ENCODE results near the gene LITAF. TPM values are rescaled to one million over a fixed set of nuclear protein-coding genes. Genes with fewer than 3 reads are reported as not detected.
A peak's percentile ranks its signal among the peaks of the same experiment; 100 is the strongest.
"Not testable (repeated sequence)": the region's sequence is repeated elsewhere in the genome, so short reads cannot be mapped to it uniquely, and the experiment has no call there.

Gene LITAF
- total RNA-seq, 2 donors from 2014 or later = 144 to 211 TPM

DNA sequence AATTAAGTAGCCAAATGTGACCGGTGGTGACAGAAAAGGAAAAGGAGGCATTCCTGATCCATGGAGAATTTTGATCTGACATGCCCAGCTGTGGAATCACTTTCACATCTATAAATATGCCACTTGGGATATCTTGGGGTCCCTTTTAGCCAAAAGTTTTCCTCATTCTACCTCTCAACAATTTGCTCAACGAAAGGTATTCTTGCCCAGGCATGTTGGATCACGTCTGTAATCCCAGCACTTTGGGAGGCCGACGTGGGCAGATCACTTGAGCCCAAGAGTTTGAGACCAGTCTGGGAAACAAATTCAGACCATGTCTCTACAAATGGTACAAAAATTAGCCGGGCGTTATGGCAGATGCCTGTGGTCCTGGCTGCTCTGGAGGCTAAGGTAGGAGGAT is 24.3 kb downstream of the LITAF start:
- H3K27me3 ChIP-seq = no peaks in the 10 kb centered on the region
- H3K36me3 ChIP-seq = no peaks in the 10 kb centered on the region
- TF ChIP-seq, protein P1, sequence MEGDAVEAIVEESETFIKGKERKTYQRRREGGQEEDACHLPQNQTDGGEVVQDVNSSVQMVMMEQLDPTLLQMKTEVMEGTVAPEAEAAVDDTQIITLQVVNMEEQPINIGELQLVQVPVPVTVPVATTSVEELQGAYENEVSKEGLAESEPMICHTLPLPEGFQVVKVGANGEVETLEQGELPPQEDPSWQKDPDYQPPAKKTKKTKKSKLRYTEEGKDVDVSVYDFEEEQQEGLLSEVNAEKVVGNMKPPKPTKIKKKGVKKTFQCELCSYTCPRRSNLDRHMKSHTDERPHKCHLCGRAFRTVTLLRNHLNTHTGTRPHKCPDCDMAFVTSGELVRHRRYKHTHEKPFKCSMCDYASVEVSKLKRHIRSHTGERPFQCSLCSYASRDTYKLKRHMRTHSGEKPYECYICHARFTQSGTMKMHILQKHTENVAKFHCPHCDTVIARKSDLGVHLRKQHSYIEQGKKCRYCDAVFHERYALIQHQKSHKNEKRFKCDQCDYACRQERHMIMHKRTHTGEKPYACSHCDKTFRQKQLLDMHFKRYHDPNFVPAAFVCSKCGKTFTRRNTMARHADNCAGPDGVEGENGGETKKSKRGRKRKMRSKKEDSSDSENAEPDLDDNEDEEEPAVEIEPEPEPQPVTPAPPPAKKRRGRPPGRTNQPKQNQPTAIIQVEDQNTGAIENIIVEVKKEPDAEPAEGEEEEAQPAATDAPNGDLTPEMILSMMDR (IDR thresholded peaks at IDR 0.05) = no peak
- no peaks in the 10 kb centered on the region for H3K9me3 ChIP-seq
- no peak for DNase-seq
- H3K9ac ChIP-seq (ENCODE audit: low read depth in 2 of 2, low read length in 2 of 2) = no peak overlapping the region
- H3K27ac ChIP-seq = no peak overlapping the region
- H3K4me3 ChIP-seq = no peak overlapping the region
- intact Hi-C loops (cut with DNase I) = no loop called here
- no peaks in the 10 kb centered on the region for H3K4me1 ChIP-seq

DNA sequence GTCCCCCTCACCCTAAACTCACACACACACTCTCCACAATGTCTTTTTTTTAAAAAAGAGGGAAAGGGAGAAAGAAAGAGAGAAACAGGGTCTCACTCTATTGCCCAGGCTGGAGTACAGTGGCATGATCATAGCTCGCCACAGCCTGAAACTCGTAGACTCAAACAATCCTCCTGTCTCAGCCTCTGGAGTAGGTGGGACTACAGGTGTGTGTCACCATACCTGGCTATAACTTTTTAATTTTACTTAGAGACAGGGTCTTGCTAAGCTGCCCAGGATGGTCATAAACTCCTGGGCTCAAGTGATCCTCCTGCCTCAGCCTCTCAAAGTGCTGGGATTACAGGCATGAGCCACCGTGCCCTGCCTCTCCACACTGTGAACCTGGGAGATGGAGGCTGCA is 24.9 kb downstream of the LITAF start:
- TF ChIP-seq, protein P1 (IDR thresholded peaks at IDR 0.05) = no peak
- peak overlapping the region; percentile 53 for H3K27ac ChIP-seq
- no peaks in the 10 kb centered on the region for H3K36me3 ChIP-seq
- H3K27me3 ChIP-seq = no peaks in the 10 kb centered on the region
- no peaks in the 10 kb centered on the region for H3K9me3 ChIP-seq
- no peaks in the 10 kb centered on the region for H3K4me1 ChIP-seq
- no peak overlapping the region for H3K4me3 ChIP-seq
- H3K9ac ChIP-seq (ENCODE audit: low read depth in 2 of 2, low read length in 2 of 2) = no peak overlapping the region
- no peak for DNase-seq
- intact Hi-C loops (cut with DNase I) = no loop called here

DNA sequence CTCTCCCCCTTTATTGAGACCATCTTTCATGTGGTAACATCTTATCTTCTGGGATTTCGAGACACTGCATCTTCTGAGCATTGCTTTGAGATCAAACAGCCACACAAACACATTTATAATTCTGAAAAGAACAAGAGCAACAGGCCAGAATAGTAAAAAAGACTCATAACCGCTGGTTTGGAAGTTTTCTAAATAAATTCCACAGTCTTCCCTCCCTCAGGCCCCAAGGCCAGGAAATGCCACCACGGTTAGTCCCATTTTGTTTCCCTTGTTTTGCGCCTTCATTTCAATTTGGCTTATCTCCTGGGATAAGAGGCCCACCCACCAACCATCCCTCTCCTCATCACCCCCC is 25.3 kb downstream of the LITAF start:
- Histone ChIP-seq H3K36me3 (peaks cover 2% of the 10 kb centered on the region), H3K27me3 (no peaks in the 10 kb centered on the region), H3K27ac (peak overlapping the region; percentile 53), H3K9me3 (no peaks in the 10 kb centered on the region), H3K4me3 (no peak overlapping the region), H3K9ac (ENCODE audit: low read depth in 2 of 2, low read length in 2 of 2) (peak overlapping the region in 1 of 2 donors; percentile 51), H3K4me1 (no peaks in the 10 kb centered on the region)
- TF ChIP-seq, protein P1 (IDR thresholded peaks at IDR 0.05) = no peak
- DNase-seq = no peak
- intact Hi-C loops (cut with DNase I) = no loop called here

DNA sequence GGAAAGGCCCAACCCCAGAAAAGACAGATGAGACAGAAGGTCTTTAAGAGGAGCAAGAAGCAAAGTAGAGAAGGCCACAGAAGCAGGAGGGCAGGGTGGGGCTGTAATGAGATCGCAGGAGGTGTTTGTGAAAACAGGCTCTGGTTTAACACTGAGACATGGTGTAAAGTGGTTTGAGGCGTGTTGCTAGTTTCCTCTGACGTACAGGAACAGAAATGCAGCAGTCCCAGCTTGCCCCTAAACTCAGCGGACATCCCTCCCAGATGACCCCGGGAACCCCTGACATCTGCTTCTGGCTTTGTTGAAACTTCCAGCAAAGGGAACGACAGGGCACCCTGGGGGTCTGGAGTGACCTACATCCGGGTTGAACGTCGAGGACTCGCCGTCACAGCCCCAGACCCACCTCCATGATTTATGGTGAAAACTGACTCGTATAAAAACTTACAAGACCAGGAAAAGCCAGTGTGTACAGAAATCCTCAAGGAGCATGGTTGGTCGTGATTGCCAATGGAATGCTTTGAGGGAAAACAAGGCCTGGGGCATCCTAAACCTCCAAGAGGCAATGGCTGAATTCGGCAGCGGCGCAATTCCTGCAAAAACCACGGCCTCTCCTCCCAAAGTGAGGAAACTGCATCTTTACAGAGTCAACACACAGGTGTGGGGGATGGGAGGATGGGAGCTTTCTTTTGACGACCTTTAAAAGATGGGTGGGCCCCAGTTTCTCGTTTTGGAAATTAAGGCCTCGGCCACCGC is 25.8 kb downstream of the LITAF start:
- H3K27ac ChIP-seq = peak overlapping the region; percentile 53
- H3K4me3 ChIP-seq = no peak overlapping the region
- H3K9me3 ChIP-seq = no peaks in the 10 kb centered on the region
- intact Hi-C loops (cut with DNase I) = no loop called here
- H3K4me1 ChIP-seq = no peaks in the 10 kb centered on the region
- TF ChIP-seq, protein P1 (IDR thresholded peaks at IDR 0.05) = no peak
- H3K9ac ChIP-seq (ENCODE audit: low read depth in 2 of 2, low read length in 2 of 2) = peak overlapping the region; percentile 50 to 51
- peaks cover 8% of the 10 kb centered on the region for H3K36me3 ChIP-seq
- H3K27me3 ChIP-seq = no peaks in the 10 kb centered on the region
- no peak for DNase-seq

DNA sequence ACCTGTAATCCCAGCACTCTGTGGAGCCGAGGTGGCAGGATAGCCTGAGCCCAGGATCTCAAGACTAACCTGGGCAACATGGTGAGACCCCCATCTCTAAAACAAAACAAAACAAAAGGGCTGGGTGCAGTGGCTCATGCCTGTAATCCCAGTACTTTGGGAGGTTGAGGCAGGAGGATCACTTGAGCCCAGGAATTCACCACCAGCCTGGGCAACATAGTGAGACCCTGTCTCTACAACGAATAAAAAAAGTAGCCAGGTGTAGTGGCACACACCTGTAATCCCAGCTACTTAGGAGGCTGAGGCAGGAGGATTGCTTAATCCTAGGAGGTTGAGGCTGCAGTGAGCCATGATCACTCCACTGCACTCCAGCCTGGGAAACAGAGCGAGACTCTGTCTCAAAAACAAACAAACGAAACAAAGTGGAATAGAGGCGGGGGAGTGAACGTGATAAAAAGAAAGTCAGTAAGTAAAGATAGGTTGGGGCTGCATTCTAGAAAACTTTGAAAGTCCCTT is 28.4 kb downstream of the LITAF start:
- H3K36me3 ChIP-seq = peaks cover 15% of the 10 kb centered on the region
- H3K27ac ChIP-seq; DNase-seq; H3K9ac ChIP-seq (ENCODE audit: low read depth in 2 of 2, low read length in 2 of 2); H3K4me3 ChIP-seq; H3K4me1 ChIP-seq; H3K9me3 ChIP-seq; H3K27me3 ChIP-seq; intact Hi-C loops (cut with DNase I): not testable (repeated sequence)

DNA sequence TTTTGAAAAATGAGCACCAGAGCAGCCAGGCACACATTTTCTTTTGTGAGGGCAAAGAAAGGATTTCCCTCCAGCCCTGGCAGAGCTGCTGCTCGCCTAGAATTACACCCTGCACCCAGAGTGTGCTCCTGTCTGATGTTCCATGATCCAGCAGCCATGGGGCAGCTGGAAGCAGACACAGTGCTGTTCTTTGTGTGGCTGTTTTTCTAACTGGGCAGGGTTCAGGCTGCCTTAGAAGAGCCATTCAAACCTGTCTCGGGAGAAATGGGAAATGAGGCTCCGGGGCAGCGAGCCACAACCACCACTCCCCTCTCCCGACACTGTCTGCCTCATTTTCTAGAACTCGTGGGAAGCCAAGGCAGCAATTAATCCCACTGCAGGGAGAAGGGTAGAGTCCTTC is 28.9 kb downstream of the LITAF start:
- TF ChIP-seq, protein P1 (IDR thresholded peaks at IDR 0.05) = no peak
- H3K27ac ChIP-seq = no peak overlapping the region
- peaks cover 15% of the 10 kb centered on the region for H3K36me3 ChIP-seq
- H3K4me1 ChIP-seq = no peaks in the 10 kb centered on the region
- H3K27me3 ChIP-seq = no peaks in the 10 kb centered on the region
- DNase-seq = no peak
- no peak overlapping the region for H3K9ac ChIP-seq (ENCODE audit: low read depth in 2 of 2, low read length in 2 of 2)
- H3K9me3 ChIP-seq = no peaks in the 10 kb centered on the region
- H3K4me3 ChIP-seq = no peak overlapping the region
- intact Hi-C loops (cut with DNase I) = no loop called here
